ENCODE data around the gene ARPC5L. TPM values are rescaled to one million over a fixed set of nuclear protein-coding genes. Genes with fewer than 3 reads are reported as not detected.
A peak's percentile ranks its signal among the peaks of the same experiment; 100 is the strongest.

The ARPC5L gene
- total and polyA plus RNA-seq, 2 of the 8 experiments (the other 6 are each of a cell fraction or from before 2014, with no cell fraction given), result 34.1 to 50.6 TPM

DNA sequence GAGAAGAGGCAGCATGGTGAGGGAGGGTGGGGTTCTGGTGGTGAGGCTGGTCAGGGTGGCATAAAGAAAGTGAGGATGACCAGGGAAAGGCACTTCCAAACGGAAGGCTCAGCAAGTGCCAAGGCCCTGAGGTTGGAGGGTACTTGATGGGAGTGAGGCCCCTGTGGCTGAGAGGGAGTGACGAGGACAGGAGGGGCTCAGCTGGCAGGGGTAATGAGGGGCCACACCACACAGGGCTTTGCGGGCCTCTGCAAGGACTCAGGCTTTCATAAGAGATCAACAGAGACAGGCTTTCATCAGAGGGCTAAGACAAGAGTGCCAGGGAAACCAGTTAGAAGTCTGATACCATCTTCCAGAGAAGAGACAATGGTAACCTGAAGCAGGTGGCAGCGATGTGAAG is 23.6 kb downstream of the ARPC5L start:
- Histone ChIP-seq H3K36me3 (ENCODE audit: control insufficient read depth in 2 of 4, insufficient read depth in 4 of 4, low read length in 3 of 4) (no peaks in the 10 kb centered on the region; a peak in 1 of 8 replicates), H4K20me1 (replicated peaks in 1 of 2; ENCODE audit: control insufficient read depth in 1 of 2, insufficient read depth in 2 of 2, low read length in 2 of 2) (peaks cover 0 to 2% of the 10 kb centered on the region in 2 experiments), H3K14ac (ENCODE audit: insufficient read length) (no peak overlapping the region), H3K9me3 (ENCODE audit: insufficient read depth in 2 of 2, low read depth in 1 of 2, low read length in 1 of 2) (no peaks in the 10 kb centered on the region; a peak in 1 of 4 replicates), H3K79me1 (ENCODE audit: low read depth, low read length) (0 out of 2 replicates have a peak, but pooled peaks cover 2% of the 10 kb centered on the region), H3K4ac (replicated peaks; ENCODE audit: insufficient read length, low read depth, low read length) (no peak overlapping the region), H2BK5ac (ENCODE audit: low read depth, low read length) (no peak overlapping the region; the same call in 1 of the 2 replicates), H2BK20ac (ENCODE audit: low read length) (no peak overlapping the region), H3K27me3 (replicated peaks in 1 of 4; ENCODE audit: control insufficient read depth in 3 of 4, extremely low read depth in 1 of 4, insufficient read depth in 3 of 4, low read length in 3 of 4) (no peaks in the 10 kb centered on the region), H3K79me2 (ENCODE audit: control insufficient read depth in 1 of 2, insufficient read depth in 2 of 2, low read length in 2 of 2) (no peaks in the 10 kb centered on the region), H3K56ac (replicated peaks; ENCODE audit: insufficient read length, low read depth, low read length) (no peak overlapping the region), H3K23ac (ENCODE audit: insufficient read length) (no peak overlapping the region), H3K23me2 (ENCODE audit: low read depth, low read length) (no peaks in the 10 kb centered on the region), H4K5ac (ENCODE audit: insufficient read length, low read depth, low read length) (no peak overlapping the region), H3K4me3 (ENCODE audit: extremely low read depth in 1 of 4, insufficient read depth in 2 of 4, low read depth in 3 of 4, low read length in 4 of 4) (no peak overlapping the region), H3K4me1 (replicated peaks in 1 of 4; ENCODE audit: control insufficient read depth in 3 of 4, insufficient read depth in 4 of 4, low read length in 3 of 4) (peaks cover 5 to 12% (median 12%) of the 10 kb centered on the region in 4 experiments), H3K18ac (ENCODE audit: extremely low read depth, low read length) (no peak overlapping the region), H2AK5ac (ENCODE audit: low read depth, low read length) (no peak overlapping the region), H2BK120ac (replicated peaks; ENCODE audit: low read depth, low read length) (no peak overlapping the region), H2BK12ac (ENCODE audit: low read depth, low read length) (no peak overlapping the region), H4K8ac (ENCODE audit: extremely low read depth, insufficient read depth, low read length) (no peak overlapping the region), H2BK15ac (ENCODE audit: low read length) (0 out of 2 replicates have a peak overlapping the region, but pooled peaks have one; percentile 18), H4K91ac (replicated peaks; ENCODE audit: insufficient read length, low read length) (no peak overlapping the region), H3K27ac (ENCODE audit: low read depth, low read length) (no peak overlapping the region), H3K9ac (replicated peaks in 1 of 4; ENCODE audit: extremely low read depth in 1 of 4, low read depth in 3 of 4, low read length in 3 of 4) (no peak overlapping the region), H2AFZ (ENCODE audit: low read length) (no peak overlapping the region), H3K4me2 (ENCODE audit: insufficient read depth in 1 of 2, low read depth in 2 of 2, low read length in 2 of 2) (no peak overlapping the region)
- WGBS, 2 experiments (ENCODE audit: extremely low coverage in 1 of 2, insufficient coverage in 1 of 2, insufficient read length in 1 of 2, insufficient replicate concordance in 2 of 2, low coverage in 1 of 2, low lambda C conversion rate in 2 of 2, missing lambda C conversion rate in 1 of 2), result 98% methylated on average over 4 of the region's 4 CpGs; no CpG with 5 or more reads in 1 of the 2 experiments
- FAIRE-seq, result no peak
- POLR2A ChIA-PET (ENCODE audit: partially characterized antibody), result interaction anchor here (31.1 kb wide), 1 partner anchor 22 kb away, joined by 573 read pairs; the partner anchor contains the start of genes ARPC5L, RPL35 and WDR38
- no peak for DNase-seq (ENCODE audit: low read depth in 1 of 2, low spot score in 2 of 2)
- no peak for TF ChIP-seq CHD1 (IDR thresholded peaks at IDR 0.05; ENCODE audit: low read depth, low read length)
- no peak for TF ChIP-seq HDAC6 (IDR thresholded peaks at IDR 0.05; ENCODE audit: low read depth, low read length)
- TF ChIP-seq, protein P1, sequence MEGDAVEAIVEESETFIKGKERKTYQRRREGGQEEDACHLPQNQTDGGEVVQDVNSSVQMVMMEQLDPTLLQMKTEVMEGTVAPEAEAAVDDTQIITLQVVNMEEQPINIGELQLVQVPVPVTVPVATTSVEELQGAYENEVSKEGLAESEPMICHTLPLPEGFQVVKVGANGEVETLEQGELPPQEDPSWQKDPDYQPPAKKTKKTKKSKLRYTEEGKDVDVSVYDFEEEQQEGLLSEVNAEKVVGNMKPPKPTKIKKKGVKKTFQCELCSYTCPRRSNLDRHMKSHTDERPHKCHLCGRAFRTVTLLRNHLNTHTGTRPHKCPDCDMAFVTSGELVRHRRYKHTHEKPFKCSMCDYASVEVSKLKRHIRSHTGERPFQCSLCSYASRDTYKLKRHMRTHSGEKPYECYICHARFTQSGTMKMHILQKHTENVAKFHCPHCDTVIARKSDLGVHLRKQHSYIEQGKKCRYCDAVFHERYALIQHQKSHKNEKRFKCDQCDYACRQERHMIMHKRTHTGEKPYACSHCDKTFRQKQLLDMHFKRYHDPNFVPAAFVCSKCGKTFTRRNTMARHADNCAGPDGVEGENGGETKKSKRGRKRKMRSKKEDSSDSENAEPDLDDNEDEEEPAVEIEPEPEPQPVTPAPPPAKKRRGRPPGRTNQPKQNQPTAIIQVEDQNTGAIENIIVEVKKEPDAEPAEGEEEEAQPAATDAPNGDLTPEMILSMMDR (IDR thresholded peaks at IDR 0.05; ENCODE audit: control extremely low read depth in 1 of 3, insufficient read depth in 1 of 3, low read depth in 1 of 3, low read length in 3 of 3), result no peak
- no peak for TF ChIP-seq POLR2AphosphoS5 (IDR thresholded peaks at IDR 0.05; ENCODE audit: low read depth, low read length)
- TF ChIP-seq, protein P2, sequence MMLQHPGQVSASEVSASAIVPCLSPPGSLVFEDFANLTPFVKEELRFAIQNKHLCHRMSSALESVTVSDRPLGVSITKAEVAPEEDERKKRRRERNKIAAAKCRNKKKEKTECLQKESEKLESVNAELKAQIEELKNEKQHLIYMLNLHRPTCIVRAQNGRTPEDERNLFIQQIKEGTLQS (IDR thresholded peaks at IDR 0.05; ENCODE audit: insufficient read depth, low read depth, low read length), result no peak
- CTCF ChIA-PET (ENCODE audit: partially characterized antibody), result interaction anchor here (0.6 to 6.3 kb wide), 3 partner anchors 7 to 143 kb away, joined by 3 to 55 read pairs (median 3); partner anchors contain the start of genes ARPC5L and RPL35

Data from H1 (cell line).